GM18873 (cell line): ENCODE measurements around the gene CASP9.

Experiments
- ATAC-seq: cut with Tn5 transposase; IDR thresholded peaks from one replicate; pipeline ENCODE4 v1.9.1; 2021; ENCODE audit warnings: mild to moderate bottlenecking, moderate library complexity, moderate number of reproducible peaks; ENCODE audit not compliant: unreplicated experiment, low FRiP score

Gene CASP9

DNA sequence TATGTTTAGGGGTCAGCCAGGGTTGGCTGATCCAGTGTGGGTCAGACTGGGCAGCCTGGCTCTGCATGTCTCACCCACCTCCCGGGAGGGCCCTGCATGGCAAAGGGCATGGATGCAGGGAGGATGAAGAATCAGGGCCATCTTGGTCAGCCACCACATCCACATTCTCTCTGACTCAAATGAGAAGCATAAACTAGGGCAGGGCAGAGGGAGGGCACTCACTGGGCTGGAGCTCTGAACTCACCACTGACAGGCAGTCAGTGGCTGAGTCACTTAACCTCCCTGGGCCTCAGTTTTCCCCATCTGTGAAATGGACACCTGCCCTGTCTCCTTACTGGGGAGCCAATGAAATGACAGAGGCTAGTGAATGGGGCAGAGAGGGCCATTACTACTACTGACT is 71.8 kb downstream of the CASP9 start:
- no peak for ATAC-seq

DNA sequence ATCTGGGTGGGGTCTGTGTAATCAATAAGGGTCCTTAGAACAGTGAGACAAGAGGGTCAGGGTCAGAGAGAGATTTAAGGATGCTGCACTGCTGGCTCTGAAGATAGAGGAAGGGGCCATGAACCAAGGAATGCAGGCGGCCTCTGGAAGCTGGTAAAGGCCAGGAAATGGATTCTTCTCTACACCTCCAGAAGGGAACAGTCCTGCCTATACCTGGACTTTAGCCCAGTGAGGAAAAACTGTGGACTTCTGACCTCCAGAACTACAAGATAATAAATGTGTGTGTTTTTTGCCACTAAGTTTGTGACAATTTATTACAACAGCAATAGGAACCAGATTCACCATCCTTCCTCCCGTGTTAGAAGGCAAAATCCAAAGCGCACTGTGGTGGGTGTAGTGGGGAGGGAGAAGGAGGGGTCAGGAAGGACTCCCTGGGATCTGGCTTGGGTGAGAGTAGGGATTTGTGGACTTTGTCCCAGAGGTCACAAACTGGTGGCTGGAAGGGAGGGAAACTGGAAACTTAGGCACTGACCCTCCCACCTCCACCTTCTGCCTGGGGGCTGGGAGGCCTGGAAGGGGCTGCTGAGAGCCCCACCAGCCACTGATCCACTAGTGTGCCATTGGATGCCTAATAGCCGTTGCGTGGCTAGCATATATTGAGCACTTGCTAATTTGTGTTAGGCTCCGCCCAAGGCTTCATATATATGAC is 72.8 kb downstream of the CASP9 start:
- ATAC-seq: no peak

DNA sequence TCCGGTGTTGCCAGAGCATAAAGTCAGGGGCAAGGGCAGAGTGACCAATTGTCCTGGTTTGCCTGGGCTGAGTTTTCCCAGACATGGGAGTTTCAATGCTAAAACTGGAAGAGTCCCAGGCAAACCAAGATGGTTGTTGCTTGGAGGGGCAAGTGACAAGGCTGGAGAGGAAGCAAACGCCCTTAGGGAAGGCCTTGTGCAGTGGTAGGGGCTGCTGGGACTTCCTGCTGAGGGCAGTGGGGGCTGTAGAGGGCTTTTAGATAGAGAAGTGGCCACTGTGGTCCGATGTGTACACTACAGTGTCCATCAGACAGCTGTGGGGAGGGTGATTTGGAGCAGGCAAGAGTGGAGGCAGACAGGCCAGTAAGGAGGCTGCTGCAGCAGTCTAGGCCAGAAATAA is 74.4 kb downstream of the CASP9 start:
- ATAC-seq: no peak

DNA sequence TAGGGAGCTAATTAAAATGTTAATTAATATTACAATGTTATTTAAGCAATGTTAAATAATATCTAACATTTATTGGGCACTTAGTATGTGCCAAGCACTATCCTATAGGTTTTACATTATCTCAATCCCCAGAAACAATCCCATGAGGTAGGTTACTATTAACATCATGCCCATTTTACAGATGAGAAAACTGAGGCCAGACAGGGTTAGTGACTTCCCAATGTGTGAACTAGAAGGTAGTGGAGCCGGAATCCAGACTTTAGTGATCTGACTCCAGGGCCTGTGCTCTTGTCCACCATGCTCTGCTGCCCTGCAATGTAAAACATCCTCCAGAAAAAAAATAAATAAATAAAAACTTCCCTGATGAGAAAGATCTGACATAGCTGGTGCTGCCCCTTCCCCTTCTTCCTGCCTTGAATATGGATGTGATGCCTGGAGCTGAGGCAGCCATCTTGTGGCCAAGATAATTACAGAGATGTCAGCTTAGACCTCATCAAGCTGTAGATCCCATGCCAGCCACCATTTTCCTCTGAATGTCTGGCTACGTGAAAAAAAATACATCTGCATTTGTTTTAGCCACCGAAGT is 75.0 kb downstream of the CASP9 start:
- ATAC-seq: no peak

DNA sequence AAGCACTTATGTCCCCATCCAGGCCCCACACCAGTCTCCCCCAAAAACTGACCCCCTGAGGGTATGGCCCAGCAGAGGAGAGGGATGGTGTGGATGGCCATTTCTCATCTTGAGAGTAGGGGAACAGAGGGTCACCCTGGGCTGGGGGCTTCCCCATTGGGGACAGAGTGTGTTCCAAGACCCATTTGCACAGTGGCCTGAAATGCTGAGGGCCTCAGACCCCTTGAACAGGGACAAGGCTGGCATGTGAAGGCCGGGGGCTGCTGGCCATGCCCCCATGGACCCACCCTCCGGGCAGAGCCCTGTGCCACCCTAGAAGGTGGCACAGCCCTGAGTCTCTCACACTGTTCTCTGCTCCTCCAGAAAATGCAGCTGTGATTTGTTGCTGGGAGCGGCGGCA is 77.8 kb downstream of the CASP9 start:
- no peak for ATAC-seq

DNA sequence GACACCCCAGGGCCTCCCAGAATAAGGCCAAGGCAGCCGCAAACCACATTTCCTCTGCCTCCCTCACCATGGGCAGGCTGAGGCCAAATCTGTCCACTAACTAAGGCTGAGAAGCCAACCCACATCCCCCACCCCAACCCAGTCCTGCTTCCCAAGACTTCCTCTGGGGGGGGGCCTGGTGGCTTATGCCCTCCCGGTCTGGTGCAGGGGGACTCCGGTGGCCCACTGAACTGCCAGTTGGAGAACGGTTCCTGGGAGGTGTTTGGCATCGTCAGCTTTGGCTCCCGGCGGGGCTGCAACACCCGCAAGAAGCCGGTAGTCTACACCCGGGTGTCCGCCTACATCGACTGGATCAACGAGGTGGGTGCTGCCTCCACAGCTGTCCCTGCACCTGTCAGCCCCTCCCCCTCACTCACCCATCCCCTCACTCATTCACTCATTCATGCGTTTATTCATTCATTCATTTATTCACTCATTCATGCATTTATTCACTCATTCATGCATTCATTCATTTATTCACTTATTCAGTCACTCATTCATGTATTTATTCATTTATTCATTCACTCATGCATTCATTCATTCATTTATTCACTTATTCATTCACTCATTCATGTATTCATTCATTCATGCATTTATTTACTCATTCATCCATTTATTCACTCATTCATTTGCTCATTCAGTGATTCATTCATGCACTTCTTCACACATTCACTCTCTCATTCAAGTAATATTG is 78.5 kb downstream of the CASP9 start:
- ATAC-seq: no peak

DNA sequence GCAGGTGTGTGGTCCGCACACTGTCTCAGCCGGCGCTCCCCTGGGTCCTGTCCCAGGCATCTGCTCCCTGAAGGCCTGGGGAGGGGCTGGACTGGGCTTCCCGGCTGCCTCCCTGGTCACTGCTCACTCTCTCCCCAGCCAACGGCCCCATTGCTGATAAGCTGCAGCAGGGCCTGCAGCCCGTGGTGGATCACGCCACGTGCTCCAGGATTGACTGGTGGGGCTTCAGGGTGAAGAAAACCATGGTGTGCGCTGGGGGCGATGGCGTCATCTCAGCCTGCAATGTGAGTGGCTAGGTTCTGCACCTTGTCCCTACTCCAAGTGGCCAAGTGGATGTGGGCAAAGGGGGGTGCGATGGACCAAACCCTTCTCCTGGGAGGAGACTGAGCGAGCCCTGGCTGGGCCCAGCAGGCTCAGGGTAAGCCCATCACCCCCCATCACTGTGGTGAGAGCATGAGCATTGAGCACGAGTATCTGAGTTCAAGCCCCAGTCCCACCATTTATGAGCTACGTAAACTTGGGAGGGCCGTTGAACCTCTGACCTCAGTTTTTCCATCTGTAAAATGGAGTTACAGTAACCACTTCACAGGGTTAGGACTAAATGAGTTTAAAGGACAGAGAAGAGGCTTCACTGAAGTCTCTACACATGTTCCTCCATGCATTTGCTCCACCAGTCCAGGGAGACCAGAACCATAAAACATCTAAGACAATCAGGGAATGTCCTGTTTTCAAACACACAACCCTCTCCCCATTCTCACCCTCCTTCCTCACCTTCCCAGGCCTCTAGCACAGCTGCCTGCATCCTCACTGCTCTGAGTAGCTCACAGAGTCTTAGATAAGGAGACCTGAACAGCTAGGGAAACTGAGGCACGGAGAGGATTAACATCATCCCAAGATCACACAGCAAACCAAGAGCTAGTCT is 79.3 kb downstream of the CASP9 start:
- ATAC-seq: no peak

DNA sequence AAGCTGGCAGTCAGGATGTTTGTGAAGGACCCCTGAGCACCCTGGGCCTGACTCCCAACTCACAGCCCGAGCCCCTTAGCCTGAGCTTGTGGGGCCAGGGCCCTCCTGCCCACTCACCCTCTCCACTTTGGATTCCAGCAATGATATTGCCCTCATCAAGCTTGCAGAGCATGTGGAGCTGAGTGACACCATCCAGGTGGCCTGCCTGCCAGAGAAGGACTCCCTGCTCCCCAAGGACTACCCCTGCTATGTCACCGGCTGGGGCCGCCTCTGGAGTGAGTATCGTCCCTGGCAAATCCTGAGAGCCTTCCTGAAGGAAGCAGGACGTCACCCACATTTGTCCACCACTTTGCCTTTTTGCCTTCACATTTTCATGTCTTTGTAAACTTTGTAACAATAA is 80.7 kb downstream of the CASP9 start:
- ATAC-seq: no peak

DNA sequence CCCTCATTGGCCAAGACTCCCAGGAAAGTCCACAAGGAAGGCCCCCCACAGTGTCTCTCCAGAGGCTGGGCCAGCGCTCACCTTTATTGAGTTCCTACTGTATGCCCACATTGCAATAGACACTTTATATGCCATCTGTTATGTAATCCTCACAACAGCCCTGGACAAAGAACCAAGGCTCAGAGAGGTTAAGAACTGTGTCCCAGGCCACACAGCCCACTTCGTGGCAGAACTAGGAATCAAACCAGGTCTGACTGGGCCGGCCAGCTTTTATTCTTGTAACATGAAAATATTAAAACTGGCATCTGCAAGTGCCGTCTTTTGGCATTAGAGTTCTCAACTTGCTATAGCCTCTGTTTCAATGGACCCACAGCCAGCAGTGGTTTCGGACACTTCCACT is 81.3 kb downstream of the CASP9 start:
- no peak for ATAC-seq

DNA sequence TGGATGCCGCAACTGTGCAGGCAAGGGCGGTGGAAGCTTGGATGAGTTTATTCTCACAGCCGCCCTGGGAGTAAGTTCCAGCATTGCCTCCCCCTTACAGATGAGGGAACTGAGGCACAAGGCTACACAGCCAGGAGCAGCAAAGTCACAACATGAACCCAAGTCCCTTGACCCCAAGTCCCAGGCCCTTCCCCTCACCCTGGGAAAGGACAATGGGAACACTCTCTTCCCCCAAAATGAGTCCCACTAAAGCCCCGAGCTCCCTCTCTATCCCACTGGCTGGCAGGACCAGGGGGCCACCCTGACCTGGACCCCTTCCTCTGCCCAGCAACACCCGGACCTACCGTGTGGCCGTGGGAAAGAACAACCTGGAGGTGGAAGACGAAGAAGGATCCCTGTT is 81.9 kb downstream of the CASP9 start:
- no peak for ATAC-seq
